ENCODE results near the gene SUSD6.

- TF ChIP-seq CTCF (IDR thresholded peaks at IDR 0.05) (no peak), POLR2A (IDR thresholded peaks at IDR 0.05) (no peak)
Measured at GRCh38 chr14:69644814-69645213, 33.4 kb downstream of the SUSD6 start.
